ENCODE results near the gene CENPM.

The CENPM gene

GRCh38 chr22:41915035-41915785, 31.7 kb downstream of the CENPM start, which contains the start of gene SHISA8:
Gene SHISA8 (minus strand): TSS chr22:41915074. CDS start chr22:41914667, 407 bp downstream.
- DNase-seq (ENCODE audit: low read depth in 4 of 4, low spot score in 1 of 4): peak; percentile 31 to 45 (median 38)

- DNase-seq (ENCODE audit: low read depth in 4 of 4, low spot score in 1 of 4): no peak
Measured at GRCh38 chr22:41914611-41915034, 32.3 kb downstream of the CENPM start.

GRCh38 chr22:41913842-41914534, 33.0 kb downstream of the CENPM start:
- no peak for DNase-seq (ENCODE audit: low read depth in 4 of 4, low spot score in 1 of 4)

GRCh38 chr22:41913040-41913719, 33.8 kb downstream of the CENPM start:
- DNase-seq (ENCODE audit: low read depth in 4 of 4, low spot score in 1 of 4): no peak

GRCh38 chr22:41912338-41913039, 34.5 kb downstream of the CENPM start:
- DNase-seq (ENCODE audit: low read depth in 4 of 4, low spot score in 1 of 4): no peak

GRCh38 chr22:41911001-41911611, 35.8 kb downstream of the CENPM start:
- DNase-seq (ENCODE audit: low read depth in 4 of 4, low spot score in 1 of 4): no peak

GRCh38 chr22:41910050-41911000, 36.6 kb downstream of the CENPM start:
- DNase-seq (ENCODE audit: low read depth in 4 of 4, low spot score in 1 of 4): no peak

GRCh38 chr22:41909310-41910049, 37.5 kb downstream of the CENPM start:
- DNase-seq (ENCODE audit: low read depth in 4 of 4, low spot score in 1 of 4): no peak

GRCh38 chr22:41908411-41909309, 38.3 kb downstream of the CENPM start:
- DNase-seq (ENCODE audit: low read depth in 4 of 4, low spot score in 1 of 4): no peak

GRCh38 chr22:41907436-41908401, 39.2 kb downstream of the CENPM start:
- no peak for DNase-seq (ENCODE audit: low read depth in 4 of 4, low spot score in 1 of 4)

- DNase-seq (ENCODE audit: low read depth in 4 of 4, low spot score in 1 of 4): no peak
Measured at GRCh38 chr22:41906822-41907221, 40.1 kb downstream of the CENPM start.

- no peak for DNase-seq (ENCODE audit: low read depth in 4 of 4, low spot score in 1 of 4)
Measured at GRCh38 chr22:41905411-41906202, 41.3 kb downstream of the CENPM start.

GRCh38 chr22:41904450-41905410, 42.2 kb downstream of the CENPM start:
- DNase-seq (ENCODE audit: low read depth in 4 of 4, low spot score in 1 of 4): no peak

- no peak for DNase-seq (ENCODE audit: low read depth in 4 of 4, low spot score in 1 of 4)
Measured at GRCh38 chr22:41902932-41903421, 44.0 kb downstream of the CENPM start.

GRCh38 chr22:41902016-41902415, 44.9 kb downstream of the CENPM start:
- no peak for DNase-seq (ENCODE audit: low read depth in 4 of 4, low spot score in 1 of 4)

All from stimulated activated CD4-positive, alpha-beta T cell treated with anti-CD3 and anti-CD28 coated beads, Interleukin-1b, Interleukin-23, amount 100 ng/mL, for 24 hours (primary cell).